HT1080 (cell line): ENCODE data around the gene AFF3. TPM values are rescaled to one million over a fixed set of nuclear protein-coding genes. Genes with fewer than 3 reads are reported as not detected.

Experiments
- DNase-seq: peaks from one replicate; pipeline ENCODE4 v3.0.0-alpha.2; 2015; ENCODE audit warnings: low read depth
- total RNA-seq: library from RNA; depleted of rRNA; stranded (reverse); fragments of >200 nt; shearing (Covaris generic); gene quantifications from 2 replicates; pipeline ENCODE4 v1.2.3, GENCODE V29; 2014

AFF3 gene
- total RNA-seq, 1 experiment from 2014 or later, result 9.3 TPM

- no peak for DNase-seq
These were observed 129.8 kb downstream of the AFF3 start for GRCh38 chr2:100012561-100012960.

- peak; percentile 64 for DNase-seq
These were observed 131.1 kb downstream of the AFF3 start for GRCh38 chr2:100011272-100011731.

- no peak for DNase-seq
These were observed 131.8 kb downstream of the AFF3 start for GRCh38 chr2:100010606-100011005.

GRCh38 chr2:100009743-100010142 lies 132.6 kb downstream of the AFF3 start:
- DNase-seq, result no peak

- no peak for DNase-seq
These were observed 133.4 kb downstream of the AFF3 start for GRCh38 chr2:100008956-100009355.

- DNase-seq, result no peak
These were observed 135.9 kb downstream of the AFF3 start for GRCh38 chr2:100006516-100006915.

- DNase-seq, result no peak
These were observed 137.4 kb downstream of the AFF3 start for GRCh38 chr2:100004959-100005387.

GRCh38 chr2:100004348-100004884 lies 138.0 kb downstream of the AFF3 start:
- DNase-seq, result no peak

GRCh38 chr2:100002059-100002458 lies 140.3 kb downstream of the AFF3 start:
- DNase-seq, result no peak

GRCh38 chr2:100000915-100001707 lies 141.3 kb downstream of the AFF3 start:
- DNase-seq, result no peak

- DNase-seq, result no peak
These were observed 143.6 kb downstream of the AFF3 start for GRCh38 chr2:99998651-99999320.

GRCh38 chr2:99989905-99990304 lies 152.5 kb downstream of the AFF3 start:
- DNase-seq, result no peak

GRCh38 chr2:99988599-99988998 lies 153.8 kb downstream of the AFF3 start:
- no peak for DNase-seq

GRCh38 chr2:99987160-99987559 lies 155.2 kb downstream of the AFF3 start:
- DNase-seq, result no peak

- no peak for DNase-seq
These were observed 157.4 kb downstream of the AFF3 start for GRCh38 chr2:99984799-99985515.

- DNase-seq, result no peak
These were observed 159.6 kb downstream of the AFF3 start for GRCh38 chr2:99982744-99983143.

- DNase-seq, result no peak
These were observed 160.6 kb downstream of the AFF3 start for GRCh38 chr2:99981840-99982239.

- DNase-seq, result no peak
These were observed 162.2 kb downstream of the AFF3 start for GRCh38 chr2:99980176-99980575.

- no peak for DNase-seq
These were observed 164.4 kb downstream of the AFF3 start for GRCh38 chr2:99977966-99978365.

- peak; percentile 96 for DNase-seq
These were observed 167.0 kb downstream of the AFF3 start for GRCh38 chr2:99975386-99975785.

GRCh38 chr2:99974682-99975375 lies 167.6 kb downstream of the AFF3 start:
- peak; percentile 71 for DNase-seq
